Measurements from ENCODE around the gene CLEC7A.

The CLEC7A gene

DNA sequence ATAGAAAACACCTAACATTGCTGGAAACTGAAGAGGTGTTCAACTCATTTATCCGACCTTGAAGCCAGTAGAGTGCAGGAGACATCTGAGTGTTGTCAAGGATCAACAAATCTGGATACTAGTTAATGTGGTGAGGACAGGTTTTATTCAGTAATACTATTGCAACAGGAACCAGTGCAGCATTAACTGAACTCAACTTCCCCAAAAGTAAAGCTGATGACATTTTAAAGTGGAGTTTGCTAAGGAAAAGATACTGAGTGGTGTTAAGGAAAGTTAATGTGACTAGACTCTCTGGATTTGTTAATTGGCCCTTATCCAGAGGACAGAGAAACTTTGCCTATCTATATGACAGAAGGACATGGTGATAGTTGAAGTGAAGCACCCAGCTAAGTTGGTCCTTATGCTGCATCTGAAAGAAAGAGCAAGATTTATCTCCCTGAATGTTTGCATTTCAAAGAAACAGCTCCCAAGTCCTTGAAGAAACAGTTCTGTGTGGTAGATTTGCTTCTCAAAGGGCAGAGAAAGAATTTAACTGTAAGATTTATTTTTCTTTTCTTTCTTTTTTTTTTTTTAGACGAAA lies 1.2 kb upstream of the CLEC7A start:
- DNase-seq (ENCODE audit: low read depth in 1 of 2, low spot score in 1 of 2), result peak in 1 of 2 experiments; percentile 62
- H3K4me3 ChIP-seq (replicated peaks; ENCODE audit: insufficient read depth, low read length), result no peak overlapping the region
- TF ChIP-seq SPI1 (IDR thresholded peaks at IDR 0.05; ENCODE audit: borderline replicate concordance, low read depth) (peak; percentile 60; the same call in 1 of the 2 replicates), POLR2AphosphoS5 (IDR thresholded peaks at IDR 0.05; ENCODE audit: low read depth) (peak; percentile 47; the same call in 1 of the 2 replicates), GABPA (IDR thresholded peaks at IDR 0.05; ENCODE audit: low read depth) (no peak)
- TF ChIP-seq, protein P1, sequence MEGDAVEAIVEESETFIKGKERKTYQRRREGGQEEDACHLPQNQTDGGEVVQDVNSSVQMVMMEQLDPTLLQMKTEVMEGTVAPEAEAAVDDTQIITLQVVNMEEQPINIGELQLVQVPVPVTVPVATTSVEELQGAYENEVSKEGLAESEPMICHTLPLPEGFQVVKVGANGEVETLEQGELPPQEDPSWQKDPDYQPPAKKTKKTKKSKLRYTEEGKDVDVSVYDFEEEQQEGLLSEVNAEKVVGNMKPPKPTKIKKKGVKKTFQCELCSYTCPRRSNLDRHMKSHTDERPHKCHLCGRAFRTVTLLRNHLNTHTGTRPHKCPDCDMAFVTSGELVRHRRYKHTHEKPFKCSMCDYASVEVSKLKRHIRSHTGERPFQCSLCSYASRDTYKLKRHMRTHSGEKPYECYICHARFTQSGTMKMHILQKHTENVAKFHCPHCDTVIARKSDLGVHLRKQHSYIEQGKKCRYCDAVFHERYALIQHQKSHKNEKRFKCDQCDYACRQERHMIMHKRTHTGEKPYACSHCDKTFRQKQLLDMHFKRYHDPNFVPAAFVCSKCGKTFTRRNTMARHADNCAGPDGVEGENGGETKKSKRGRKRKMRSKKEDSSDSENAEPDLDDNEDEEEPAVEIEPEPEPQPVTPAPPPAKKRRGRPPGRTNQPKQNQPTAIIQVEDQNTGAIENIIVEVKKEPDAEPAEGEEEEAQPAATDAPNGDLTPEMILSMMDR (IDR thresholded peaks at IDR 0.05; ENCODE audit: insufficient read depth, low read length), result no peak
- peak overlapping the region; percentile 82 for H3K27ac ChIP-seq (replicated peaks)
- H3K27me3 ChIP-seq (ENCODE audit: insufficient read depth, poor library complexity, severe bottlenecking), result no peaks in the 10 kb centered on the region

DNA sequence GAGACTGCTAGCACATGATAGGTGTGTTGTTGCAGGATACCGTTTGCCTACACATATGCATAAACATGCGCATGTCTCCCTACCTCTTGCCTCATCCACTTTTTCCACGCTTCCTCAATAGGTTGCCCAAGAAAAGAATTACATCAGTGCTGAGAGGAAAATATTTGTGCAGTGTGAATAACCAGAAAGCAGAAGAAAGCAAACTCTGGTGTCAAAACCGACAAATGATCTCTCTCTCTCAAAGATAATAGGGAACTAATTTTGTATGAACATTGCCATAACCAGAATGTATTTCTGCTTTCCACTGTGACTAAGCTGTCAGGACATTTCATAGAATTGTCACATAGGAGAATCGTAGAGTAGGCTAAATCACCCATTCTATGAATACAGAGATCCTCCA lies 1.3 kb downstream of the CLEC7A start:
- Histone ChIP-seq H3K4me3 (replicated peaks; ENCODE audit: insufficient read depth, low read length) (no peak overlapping the region), H3K27me3 (ENCODE audit: insufficient read depth, poor library complexity, severe bottlenecking) (no peaks in the 10 kb centered on the region), H3K27ac (replicated peaks) (peak overlapping the region; percentile 82)
- DNase-seq (ENCODE audit: low read depth in 1 of 2, low spot score in 1 of 2), result peak; percentile 93 to 95
- TF ChIP-seq, protein P2, sequence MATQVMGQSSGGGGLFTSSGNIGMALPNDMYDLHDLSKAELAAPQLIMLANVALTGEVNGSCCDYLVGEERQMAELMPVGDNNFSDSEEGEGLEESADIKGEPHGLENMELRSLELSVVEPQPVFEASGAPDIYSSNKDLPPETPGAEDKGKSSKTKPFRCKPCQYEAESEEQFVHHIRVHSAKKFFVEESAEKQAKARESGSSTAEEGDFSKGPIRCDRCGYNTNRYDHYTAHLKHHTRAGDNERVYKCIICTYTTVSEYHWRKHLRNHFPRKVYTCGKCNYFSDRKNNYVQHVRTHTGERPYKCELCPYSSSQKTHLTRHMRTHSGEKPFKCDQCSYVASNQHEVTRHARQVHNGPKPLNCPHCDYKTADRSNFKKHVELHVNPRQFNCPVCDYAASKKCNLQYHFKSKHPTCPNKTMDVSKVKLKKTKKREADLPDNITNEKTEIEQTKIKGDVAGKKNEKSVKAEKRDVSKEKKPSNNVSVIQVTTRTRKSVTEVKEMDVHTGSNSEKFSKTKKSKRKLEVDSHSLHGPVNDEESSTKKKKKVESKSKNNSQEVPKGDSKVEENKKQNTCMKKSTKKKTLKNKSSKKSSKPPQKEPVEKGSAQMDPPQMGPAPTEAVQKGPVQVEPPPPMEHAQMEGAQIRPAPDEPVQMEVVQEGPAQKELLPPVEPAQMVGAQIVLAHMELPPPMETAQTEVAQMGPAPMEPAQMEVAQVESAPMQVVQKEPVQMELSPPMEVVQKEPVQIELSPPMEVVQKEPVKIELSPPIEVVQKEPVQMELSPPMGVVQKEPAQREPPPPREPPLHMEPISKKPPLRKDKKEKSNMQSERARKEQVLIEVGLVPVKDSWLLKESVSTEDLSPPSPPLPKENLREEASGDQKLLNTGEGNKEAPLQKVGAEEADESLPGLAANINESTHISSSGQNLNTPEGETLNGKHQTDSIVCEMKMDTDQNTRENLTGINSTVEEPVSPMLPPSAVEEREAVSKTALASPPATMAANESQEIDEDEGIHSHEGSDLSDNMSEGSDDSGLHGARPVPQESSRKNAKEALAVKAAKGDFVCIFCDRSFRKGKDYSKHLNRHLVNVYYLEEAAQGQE (IDR thresholded peaks at IDR 0.05; ENCODE audit: insufficient replicate concordance, low read depth), result peak; percentile 68
- TF ChIP-seq POLR2AphosphoS5 (IDR thresholded peaks at IDR 0.05; ENCODE audit: low read depth), result peak; percentile 94
- TF ChIP-seq, protein P1 (IDR thresholded peaks at IDR 0.05; ENCODE audit: insufficient read depth, low read length), result no peak
- TF ChIP-seq SPI1 (IDR thresholded peaks at IDR 0.05; ENCODE audit: borderline replicate concordance, low read depth), result peak; percentile 82; the same call in 1 of the 2 replicates
- TF ChIP-seq GABPA (IDR thresholded peaks at IDR 0.05; ENCODE audit: low read depth), result peak; percentile 44; the same call in 1 of the 2 replicates

DNA sequence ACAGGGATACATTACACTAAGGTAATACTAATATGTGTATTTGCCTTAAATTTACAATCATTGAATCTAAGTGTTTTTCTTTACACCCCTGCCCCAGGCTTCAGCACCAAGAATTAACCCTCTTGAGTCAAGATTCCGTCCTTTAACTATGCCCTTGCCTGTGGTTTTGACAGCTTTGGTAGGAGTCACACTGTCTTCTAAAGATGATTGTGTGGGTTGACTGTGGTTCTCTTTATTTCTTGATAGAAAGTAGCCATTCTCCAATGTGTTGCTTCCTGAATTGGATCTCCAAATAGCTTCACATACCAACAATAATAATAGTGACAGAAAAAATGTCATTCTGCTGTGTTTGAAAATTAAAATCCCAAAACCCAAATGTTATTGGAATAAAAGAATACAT lies 3.6 kb downstream of the CLEC7A start:
- no peak for DNase-seq (ENCODE audit: low read depth in 1 of 2, low spot score in 1 of 2)
- no peak overlapping the region for H3K4me3 ChIP-seq (replicated peaks; ENCODE audit: insufficient read depth, low read length)
- no peak for TF ChIP-seq POLR2AphosphoS5 (IDR thresholded peaks at IDR 0.05; ENCODE audit: low read depth)
- TF ChIP-seq GABPA (IDR thresholded peaks at IDR 0.05; ENCODE audit: low read depth), result no peak
- TF ChIP-seq, protein P2 (IDR thresholded peaks at IDR 0.05; ENCODE audit: insufficient replicate concordance, low read depth), result no peak
- TF ChIP-seq SPI1 (IDR thresholded peaks at IDR 0.05; ENCODE audit: borderline replicate concordance, low read depth), result no peak
- TF ChIP-seq, protein P1 (IDR thresholded peaks at IDR 0.05; ENCODE audit: insufficient read depth, low read length), result no peak
- no peak overlapping the region for H3K27ac ChIP-seq (replicated peaks)
- H3K27me3 ChIP-seq (ENCODE audit: insufficient read depth, poor library complexity, severe bottlenecking), result no peaks in the 10 kb centered on the region
